K562 (cell line): ENCODE results near the gene DENND10. TPM values are rescaled to one million over a fixed set of nuclear protein-coding genes. Genes with fewer than 3 reads are reported as not detected.

Experiments
- ATAC-seq: fragments of 200-7000 bp; cut with Tn5 transposase; 3 replicates; pipeline ENCODE4 v1.9.1; 2020; ENCODE audit warnings: moderate library complexity
- BruUV-seq: library from RNA; stranded (reverse); fragments of 400-500 nt; replicated peaks from 2 replicates; lab custom pipeline; 2021; lab: Mats Ljungman, UMichigan
- CTCF ChIA-PET: fragments of 300-600 bp; formaldehyde crosslinking; extraction: SDS; loops from one replicate; lab custom pipeline; 2021; ENCODE audit warnings: low intra/inter-chr PET ratio; lab: Yijun Ruan, JAX
- POLR2A ChIA-PET: fragments of 300-600, 350-650 bp; sonication (Branson Sonifier 250); formaldehyde crosslinking; extraction: SDS; loops from one replicate; lab custom pipeline; 2021; ENCODE audit warnings: antibody characterized with exemption, inconsistent platforms; lab: Yijun Ruan, JAX
- DNase-seq, 4 experiments: peaks; one replicate each; pipeline versions ENCODE4 v3.0.0 to v3.0.0-alpha.2; 2011 to 2018; ENCODE audit warnings: low spot score in 3 of 4, mixed read lengths in 3 of 4; ENCODE audit errors: extremely low read depth in 1 of 4
- FAIRE-seq: peaks from 2 replicates; lab custom pipeline; 2011; peaks lifted over from hg19 to GRCh38; lab: Jason Lieb, UNC
- H2AFZ ChIP-seq: 2 replicates; pipeline ENCODE4 v1.6.0; 2011; ENCODE audit warnings: low read depth, low read length, control low read depth, inconsistent platforms
- H3K27ac ChIP-seq: fragments of 200-600 bp; 3 replicates; pipeline ENCODE4 v1.8.0; 2011; ENCODE audit warnings: low read depth, mild to moderate bottlenecking, control low read depth, inconsistent platforms, low read length, moderate library complexity, mixed read lengths; ENCODE audit errors: extremely low read depth
- H3K27me3 ChIP-seq, 2 experiments: fragments of 300-600 bp in 1 of 2; 2 replicates in 1 of 2; 3 replicates in 1 of 2; pipeline versions ENCODE4 v1.6.0 to v1.8.0; 2011; ENCODE audit warnings: inconsistent platforms in 2 of 2, low read length in 2 of 2, mild to moderate bottlenecking in 1 of 2, mixed read lengths in 1 of 2, moderate library complexity in 1 of 2; ENCODE audit not compliant: control insufficient read depth in 2 of 2, insufficient read depth in 2 of 2
- H3K36me3 ChIP-seq: fragments of 300-600 bp; 3 replicates; pipeline ENCODE4 v1.8.0; 2011; ENCODE audit warnings: mild to moderate bottlenecking, low read length, inconsistent platforms; ENCODE audit not compliant: control insufficient read depth, insufficient read depth
- H3K4me1 ChIP-seq, 2 experiments: fragments of 200-600 bp in 1 of 2; replicated peaks in 1 of 2; 2 replicates in 1 of 2; 3 replicates in 1 of 2; pipeline versions ENCODE4 v1.5.1 to v1.8.0; 2011; ENCODE audit warnings: inconsistent platforms in 2 of 2, low read length in 2 of 2, mild to moderate bottlenecking in 1 of 2, mixed read lengths in 1 of 2, moderate library complexity in 1 of 2; ENCODE audit not compliant: control insufficient read depth in 2 of 2, insufficient read depth in 2 of 2
- H3K4me2 ChIP-seq: 2 replicates; pipeline ENCODE4 v1.6.1; 2011; ENCODE audit warnings: low read length, control low read depth, inconsistent platforms, mixed read lengths; ENCODE audit not compliant: insufficient read depth
- H3K4me3 ChIP-seq: fragments of 200-600 bp; sonication (generic), shearing (Covaris generic); 2 replicates; pipeline ENCODE4 v1.5.1; 2016; ENCODE audit warnings: control low read depth, inconsistent platforms
- H3K79me2 ChIP-seq: fragments of 200-600 bp; 3 replicates; pipeline ENCODE4 v1.8.0; 2011; ENCODE audit warnings: low read length, inconsistent platforms; ENCODE audit not compliant: control insufficient read depth, insufficient read depth
- H3K9ac ChIP-seq, 2 experiments: 2 replicates each; pipeline versions ENCODE4 v1.6.0 to v1.6.1; 2011; ENCODE audit warnings: low read depth in 2 of 2, low read length in 2 of 2, control low read depth in 1 of 2, inconsistent platforms in 1 of 2, mild to moderate bottlenecking in 1 of 2, mixed read lengths in 1 of 2; ENCODE audit not compliant: insufficient read depth in 1 of 2
- H3K9me1 ChIP-seq: one replicate; pipeline ENCODE4 v1.6.0; 2011; ENCODE audit warnings: inconsistent platforms, mild to moderate bottlenecking, low read length, moderate library complexity; ENCODE audit not compliant: control insufficient read depth, insufficient read depth
- H3K9me3 ChIP-seq: replicated peaks from 2 replicates; pipeline ENCODE4 v1.5.1; 2011; ENCODE audit warnings: low read depth, low read length, inconsistent platforms; ENCODE audit not compliant: control insufficient read depth, insufficient read depth
- H4K20me1 ChIP-seq: replicated peaks from 2 replicates; pipeline ENCODE4 v1.6.1; 2011; ENCODE audit warnings: low read length, inconsistent platforms, mixed read lengths; ENCODE audit not compliant: control insufficient read depth, insufficient read depth
- HCFC1 ChIP-seq: IDR thresholded peaks from 2 replicates; pipeline ENCODE4 v1.6.1; 2012; ENCODE audit warnings: low read depth, low read length, improper control_type of control experiment
- PML ChIP-seq: IDR thresholded peaks from 2 replicates; pipeline ENCODE4 v1.6.1; 2012; ENCODE audit warnings: low read length, inconsistent platforms
- RFX1 ChIP-seq: fragments of 450-650 bp; IDR thresholded peaks from 2 replicates; pipeline ENCODE4 v1.6.1; 2016; ENCODE audit warnings: mild to moderate bottlenecking, moderate library complexity
- SIN3B ChIP-seq: fragments of 450-650 bp; IDR thresholded peaks from 2 replicates; pipeline ENCODE4 v1.6.1; 2017; ENCODE audit warnings: low read depth, mild to moderate bottlenecking, moderate library complexity
- TAF9B ChIP-seq: fragments of 450-650 bp; IDR thresholded peaks from 2 replicates; pipeline ENCODE4 v1.6.1; 2018; ENCODE audit warnings: mild to moderate bottlenecking; ENCODE audit not compliant: partially characterized antibody
- ZFP91 ChIP-seq: sonication (generic); formaldehyde crosslinking; IDR thresholded peaks from 2 replicates; pipeline ENCODE4 v1.8.0; 2022; ENCODE audit warnings: mild to moderate bottlenecking, missing genetic modification reagents
- ZNF146 ChIP-seq: IDR thresholded peaks from one replicate; pipeline ENCODE4 v1.6.1; 2018; ENCODE audit warnings: missing compliant biosample characterization; ENCODE audit not compliant: unreplicated experiment
- WGBS: fragments of 100-300 bp; shearing (Covaris generic); methylation state at CpG from one replicate; pipeline ENCODE4 v1.1.6; 2016; ENCODE audit warnings: low coverage, mixed read lengths; ENCODE audit not compliant: insufficient coverage; ENCODE audit errors: missing lambda C conversion rate; 5-methylcytosine and 5-hydroxymethylcytosine counted together
- in situ Hi-C: fragments of 300-500 bp; cut with MboI; formaldehyde crosslinking; loops from 4 replicates; pipeline ENCODE4 v1.15.0; 2018; ENCODE audit warnings: inconsistent platforms, mixed read lengths
- intact Hi-C: fragments of 100-400 bp; cut with micrococcal nuclease; formaldehyde crosslinking; loops from 2 replicates; pipeline ENCODE4 v1.14.2; 2022
- polyA plus RNA-seq, 8 experiments: library from polyadenylated mRNA; depleted of rRNA in 4 of 8; stranded (reverse) in 5 of 8; unstranded in 3 of 8; fragments of >200 nt; fragmentation: Nextera tagmentation in 2 of 8; fragmentation: Illumina TruSeq in 1 of 8; extraction: Ambion mirVana in 2 of 8; extraction: Trizol in 1 of 8; gene quantifications; 2 replicates each; pipeline versions ENCODE4 v1.2.1 to v1.2.3, GENCODE V29; 2011 to 2014; ENCODE audit warnings: inconsistent platforms in 1 of 8, missing spikeins in 1 of 8
- total RNA-seq, 7 experiments: library from RNA; depleted of rRNA in 6 of 7; stranded (reverse); fragments of >200 nt in 6 of 7; fragmentation: Illumina TruSeq in 2 of 7; extraction: Trizol in 2 of 7; gene quantifications; 2 replicates each; pipeline versions ENCODE4 v1.2.1 to v1.2.3, GENCODE V29; 2011 to 2021; ENCODE audit warnings: low replicate concordance in 1 of 7
- TF ChIP-seq, protein P1 (sequence below): fragments of 450-650 bp; formaldehyde crosslinking; IDR thresholded peaks from 2 replicates; pipeline ENCODE4 v1.4.0; 2020; ENCODE audit warnings: mild to moderate bottlenecking, mixed read lengths

The DENND10 gene
- total and polyA plus RNA-seq, 9 of the 15 experiments (the other 6 are each of a cell fraction or from before 2014, with no cell fraction given), result 9.4 to 20.0 (median 12.5) TPM

- no peaks in the 10 kb centered on the region for H3K4me1 ChIP-seq
- no peak for FAIRE-seq
- no peak for ATAC-seq
- POLR2A ChIA-PET, result interaction anchor here (1.4 kb wide), 1 partner anchor 31 kb away, joined by 5 read pairs; the partner anchor contains the start of gene NANOS1
- 80% methylated on average over 1 of the region's 1 CpG for WGBS
- intact Hi-C loops, result no loop called here
- no peaks in the 10 kb centered on the region for H3K9me1 ChIP-seq
- peaks cover 57% of the 10 kb centered on the region for H3K79me2 ChIP-seq
- no peak overlapping the region for H3K4me3 ChIP-seq
- H3K9me3 ChIP-seq, result no peaks in the 10 kb centered on the region
- H3K27ac ChIP-seq, result no peak overlapping the region
- H4K20me1 ChIP-seq, result no peaks in the 10 kb centered on the region
- TF ChIP-seq, protein P1, sequence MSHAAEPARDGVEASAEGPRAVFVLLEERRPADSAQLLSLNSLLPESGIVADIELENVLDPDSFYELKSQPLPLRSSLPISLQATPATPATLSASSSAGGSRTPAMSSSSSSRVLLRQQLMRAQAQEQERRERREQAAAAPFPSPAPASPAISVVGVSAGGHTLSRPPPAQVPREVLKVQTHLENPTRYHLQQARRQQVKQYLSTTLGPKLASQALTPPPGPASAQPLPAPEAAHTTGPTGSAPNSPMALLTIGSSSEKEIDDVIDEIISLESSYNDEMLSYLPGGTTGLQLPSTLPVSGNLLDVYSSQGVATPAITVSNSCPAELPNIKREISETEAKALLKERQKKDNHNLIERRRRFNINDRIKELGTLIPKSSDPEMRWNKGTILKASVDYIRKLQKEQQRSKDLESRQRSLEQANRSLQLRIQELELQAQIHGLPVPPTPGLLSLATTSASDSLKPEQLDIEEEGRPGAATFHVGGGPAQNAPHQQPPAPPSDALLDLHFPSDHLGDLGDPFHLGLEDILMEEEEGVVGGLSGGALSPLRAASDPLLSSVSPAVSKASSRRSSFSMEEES, result no peak
- TF ChIP-seq PML (no peak), ZNF146 (no peak), RFX1 (no peak), ZFP91 (CRISPR knock-in tag) (no peak), HCFC1 (no peak), SIN3B (no peak), TAF9B (no peak)
- TF ChIP-seq, all 486 proteins: peak for 0
- H3K36me3 ChIP-seq, result peaks cover 98% of the 10 kb centered on the region
- DNase-seq, result no peak
- no peak overlapping the region for H2AFZ ChIP-seq
- CTCF ChIA-PET, result no interaction called here
- H3K9ac ChIP-seq, result no peak overlapping the region
- no TSS peak for BruUV-seq
- no peaks in the 10 kb centered on the region for H3K27me3 ChIP-seq
- no peak overlapping the region for H3K4me2 ChIP-seq
- in situ Hi-C loops, result no loop called here
Measured at GRCh38 chr10:119061352-119061751, 42.6 kb upstream of the DENND10 start.
